NCI-H510A treated with DMSO at 0.1 percent for 48 hours (cell line): Measurements from ENCODE around the gene PARVB.

Experiments
- DNase-seq: peaks from one replicate; lab custom pipeline; 2025; lab: John Stamatoyannopoulos, UW

PARVB gene

GRCh38 chr22:44184006-44184405 is 159.9 kb downstream of the PARVB start:
- DNase-seq: no peak

- no peak for DNase-seq
Measured at GRCh38 chr22:44185237-44186120, 161.4 kb downstream of the PARVB start.

GRCh38 chr22:44186121-44186510 is 162.0 kb downstream of the PARVB start:
- DNase-seq: no peak

GRCh38 chr22:44186737-44187136 is 162.6 kb downstream of the PARVB start:
- DNase-seq: no peak

- DNase-seq: no peak
Measured at GRCh38 chr22:44187652-44188230, 163.6 kb downstream of the PARVB start.

GRCh38 chr22:44188316-44188715 is 164.2 kb downstream of the PARVB start:
- DNase-seq: no peak

- no peak for DNase-seq
Measured at GRCh38 chr22:44188986-44189630, 165.0 kb downstream of the PARVB start.

GRCh38 chr22:44190381-44190976 is 166.4 kb downstream of the PARVB start:
- DNase-seq: no peak

GRCh38 chr22:44191036-44191454 is 166.9 kb downstream of the PARVB start:
- DNase-seq: no peak

GRCh38 chr22:44192098-44192815 is 168.2 kb downstream of the PARVB start:
- no peak for DNase-seq

GRCh38 chr22:44192816-44193534 is 168.9 kb downstream of the PARVB start:
- DNase-seq: no peak

- DNase-seq: no peak
Measured at GRCh38 chr22:44193535-44193891, 169.4 kb downstream of the PARVB start.

- no peak for DNase-seq
Measured at GRCh38 chr22:44194569-44194968, 170.5 kb downstream of the PARVB start.

- DNase-seq: no peak
Measured at GRCh38 chr22:44195189-44195871, 171.2 kb downstream of the PARVB start.

GRCh38 chr22:44196241-44196640 is 172.1 kb downstream of the PARVB start:
- DNase-seq: no peak

- no peak for DNase-seq
Measured at GRCh38 chr22:44196731-44197131, 172.6 kb downstream of the PARVB start.

- no peak for DNase-seq
Measured at GRCh38 chr22:44197271-44197670, 173.2 kb downstream of the PARVB start.

- no peak for DNase-seq
Measured at GRCh38 chr22:44199164-44199563, 175.1 kb downstream of the PARVB start.

- no peak for DNase-seq
Measured at GRCh38 chr22:44199866-44200265, 175.8 kb downstream of the PARVB start.

- DNase-seq: no peak
Measured at GRCh38 chr22:44200451-44200850, 176.3 kb downstream of the PARVB start.
